K562 treated with DMSO at 1 percent for 24 hours (cell line): ENCODE results near the gene PAFAH1B2. TPM values are rescaled to one million over a fixed set of nuclear protein-coding genes. Genes with fewer than 3 reads are reported as not detected.

ENCODE experiments used
- total RNA-seq: library from RNA; unstranded; fragments of 300-600 nt; gene quantifications from 2 replicates; pipeline ENCODE4 v1.2.3, GENCODE V29; 2022; ENCODE audit warnings: low read depth; ENCODE audit not compliant: insufficient read depth

PAFAH1B2 gene, protein sequence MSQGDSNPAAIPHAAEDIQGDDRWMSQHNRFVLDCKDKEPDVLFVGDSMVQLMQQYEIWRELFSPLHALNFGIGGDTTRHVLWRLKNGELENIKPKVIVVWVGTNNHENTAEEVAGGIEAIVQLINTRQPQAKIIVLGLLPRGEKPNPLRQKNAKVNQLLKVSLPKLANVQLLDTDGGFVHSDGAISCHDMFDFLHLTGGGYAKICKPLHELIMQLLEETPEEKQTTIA
- 20.1 and 23.8 TPM in 2 replicates for total RNA-seq

DNA sequence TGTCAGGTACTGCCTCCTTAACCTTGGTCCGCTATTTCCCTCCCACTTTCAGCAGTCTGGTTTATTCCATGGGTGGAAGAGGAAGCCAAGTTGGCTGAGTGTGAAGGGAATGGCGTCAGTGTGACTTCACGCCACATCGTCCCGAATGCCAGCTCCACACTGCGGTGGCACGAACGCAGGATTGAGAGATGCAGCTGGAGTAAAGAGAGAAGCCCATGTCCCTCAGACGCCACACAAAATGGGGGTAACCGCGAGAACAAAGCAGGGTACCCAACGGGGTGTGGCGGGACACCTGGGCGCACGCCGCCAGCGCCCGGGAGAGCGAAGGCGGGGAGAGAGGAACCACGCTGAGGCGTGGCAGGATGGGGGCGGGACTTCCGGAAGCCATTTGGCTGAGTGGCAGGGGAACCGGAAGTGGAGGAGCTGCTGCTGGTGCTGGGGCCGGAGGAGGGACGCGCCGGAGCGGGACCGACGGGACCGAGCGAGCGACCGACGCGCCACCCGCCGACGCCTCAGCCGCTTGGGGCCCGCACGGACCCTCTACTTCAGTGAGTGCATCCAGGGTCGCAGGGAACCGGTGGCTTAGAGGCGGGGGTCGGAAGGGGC, at the start of gene PAFAH1B2:
TSS of gene PAFAH1B2 (plus strand) at position 417 of the 606 bp plus-strand sequence. CDS start 8,161 bp downstream, outside the sequence.

DNA sequence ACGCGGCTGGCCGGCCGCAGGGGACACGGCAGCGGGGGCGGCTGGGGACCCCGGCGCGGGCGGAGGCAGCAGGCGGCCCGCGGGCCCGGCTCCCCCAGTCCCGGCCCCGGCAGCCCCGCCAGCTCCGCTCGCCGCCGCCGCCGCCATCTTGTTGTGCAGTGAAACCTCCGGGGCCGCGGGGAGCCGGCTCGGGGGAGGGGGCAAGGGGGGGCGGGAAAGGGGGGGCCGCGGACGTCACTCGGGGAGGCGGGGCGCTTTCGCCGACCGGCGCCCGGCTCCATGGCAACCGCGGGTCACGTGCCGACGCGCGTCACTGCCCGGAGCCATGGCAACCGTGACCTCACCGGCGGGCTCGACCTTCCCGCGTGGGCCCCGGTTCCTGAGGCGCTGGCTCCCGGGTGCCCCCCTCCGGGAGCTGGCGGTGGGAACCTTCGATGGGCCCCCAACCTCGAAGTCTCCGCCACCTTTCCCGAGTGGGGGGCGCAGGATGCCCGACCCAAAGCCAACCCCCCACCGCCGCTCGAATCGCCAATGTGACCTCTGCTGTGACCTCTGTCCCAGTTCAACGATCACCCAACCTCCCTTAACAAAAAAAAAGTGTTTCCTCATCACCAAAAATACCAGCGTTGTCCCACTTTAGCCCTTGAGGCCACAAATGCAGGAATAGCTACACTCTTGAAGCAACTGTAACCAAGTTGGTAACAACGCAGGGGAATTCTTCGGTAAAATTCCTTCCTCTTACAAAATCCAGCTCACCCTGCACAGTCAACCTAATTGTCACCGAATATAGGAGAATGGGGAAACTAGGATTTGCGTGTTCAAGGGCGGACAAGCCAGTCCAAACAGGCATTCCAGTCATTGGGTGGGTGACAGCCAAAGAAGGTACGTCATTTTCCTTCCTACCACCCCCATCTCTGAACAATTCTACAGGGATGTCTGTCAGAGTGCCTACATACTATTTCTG, 45.5 kb upstream of the PAFAH1B2 start, which contains the start of gene SIK3:
TSS of gene SIK3 (minus strand) at position 160 of the 964 bp plus-strand sequence. CDS start at position 147, 13 bp downstream.

DNA sequence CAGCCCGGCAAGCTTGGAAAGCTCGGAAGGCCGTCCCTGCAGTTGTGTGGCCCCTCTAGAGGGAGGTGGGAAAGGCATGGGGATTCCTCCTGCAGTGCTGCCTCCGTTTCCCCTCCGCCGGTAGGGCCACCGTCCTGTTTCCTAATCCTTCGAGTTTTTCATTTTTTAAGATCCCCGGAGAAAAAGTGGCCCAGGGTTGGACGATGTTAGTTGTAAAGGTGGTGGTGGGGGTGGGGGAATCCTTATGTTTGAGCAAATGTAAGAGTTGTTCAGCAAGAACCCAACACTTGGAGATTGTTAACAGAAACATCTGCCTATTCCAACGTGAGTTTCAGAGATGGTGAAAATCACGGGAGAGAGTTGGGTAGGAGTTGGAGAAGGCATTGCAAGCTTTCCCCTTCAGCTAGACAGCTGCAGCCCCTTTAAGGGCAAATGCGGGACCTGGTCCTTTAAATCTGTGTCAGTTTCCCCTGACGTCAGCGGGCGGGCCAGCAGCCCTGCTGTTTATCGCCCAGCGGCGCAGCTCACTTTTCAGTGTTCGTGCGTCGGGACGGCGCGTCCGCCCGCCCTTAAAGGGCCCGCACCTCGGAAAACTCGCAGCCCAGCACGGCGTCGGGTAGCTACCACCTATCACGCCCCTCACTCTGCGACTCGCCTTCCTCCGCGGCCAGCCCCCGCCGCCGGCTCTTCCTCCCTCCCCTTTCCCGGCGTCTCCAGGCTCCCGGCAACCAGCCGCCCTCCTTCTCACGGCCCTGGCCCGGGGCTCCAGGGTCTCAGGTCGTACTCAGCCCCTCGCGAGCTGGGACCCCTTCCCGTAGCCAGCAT, 34.3 kb downstream of the PAFAH1B2 start, which contains the start of gene SIDT2:
TSS of gene SIDT2 (plus strand) at position 534 of the 825 bp plus-strand sequence. CDS start 521 bp downstream, outside the sequence.

DNA sequence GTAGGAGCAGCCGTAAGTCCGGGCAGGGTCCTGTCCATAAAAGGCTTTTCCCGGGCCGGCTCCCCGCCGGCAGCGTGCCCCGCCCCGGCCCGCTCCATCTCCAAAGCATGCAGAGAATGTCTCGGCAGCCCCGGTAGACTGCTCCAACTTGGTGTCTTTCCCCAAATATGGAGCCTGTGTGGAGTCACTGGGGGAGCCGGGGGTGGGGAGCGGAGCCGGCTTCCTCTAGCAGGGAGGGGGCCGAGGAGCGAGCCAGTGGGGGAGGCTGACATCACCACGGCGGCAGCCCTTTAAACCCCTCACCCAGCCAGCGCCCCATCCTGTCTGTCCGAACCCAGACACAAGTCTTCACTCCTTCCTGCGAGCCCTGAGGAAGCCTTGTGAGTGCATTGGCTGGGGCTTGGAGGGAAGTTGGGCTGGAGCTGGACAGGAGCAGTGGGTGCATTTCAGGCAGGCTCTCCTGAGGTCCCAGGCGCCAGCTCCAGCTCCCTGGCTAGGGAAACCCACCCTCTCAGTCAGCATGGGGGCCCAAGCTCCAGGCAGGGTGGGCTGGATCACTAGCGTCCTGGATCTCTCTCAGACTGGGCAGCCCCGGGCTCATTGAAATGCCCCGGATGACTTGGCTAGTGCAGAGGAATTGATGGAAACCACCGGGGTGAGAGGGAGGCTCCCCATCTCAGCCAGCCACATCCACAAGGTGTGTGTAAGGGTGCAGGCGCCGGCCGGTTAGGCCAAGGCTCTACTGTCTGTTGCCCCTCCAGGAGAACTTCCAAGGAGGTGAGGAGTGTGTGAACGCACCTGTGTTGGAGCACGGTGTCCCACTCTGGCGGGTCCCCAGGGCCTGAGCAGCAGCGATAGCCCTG, 55.2 kb downstream of the PAFAH1B2 start, which contains the start of gene TAGLN:
TSS of gene TAGLN (plus strand) at position 318 of the 863 bp plus-strand sequence. CDS start 3,644 bp downstream, outside the sequence.

Other genes starting within 250 kb of the PAFAH1B2 start
- gene SIK3, start 45.9 kb upstream of the PAFAH1B2 start, total RNA-seq: 9.5 and 10.7 TPM in 2 replicates
- gene SIDT2, start 34.5 kb downstream of the PAFAH1B2 start, total RNA-seq: 26.6 and 30.2 TPM in 2 replicates
- gene TAGLN, start 55.1 kb downstream of the PAFAH1B2 start, total RNA-seq: 7.4 and 8.8 TPM in 2 replicates
- 15.6 and 16.1 TPM in 2 replicates for gene PCSK7, start 87.8 kb downstream of the PAFAH1B2 start, total RNA-seq
- 9.7 and 11.2 TPM in 2 replicates for gene RNF214, start 88.4 kb downstream of the PAFAH1B2 start, total RNA-seq
- 2.4 and 4.2 TPM in 2 replicates for gene BACE1-AS, start 147.1 kb downstream of the PAFAH1B2 start, total RNA-seq
- gene BACE1, start 172.0 kb downstream of the PAFAH1B2 start, total RNA-seq: 0.57 and 0.83 TPM in 2 replicates
- gene CEP164, start 183.6 kb downstream of the PAFAH1B2 start, total RNA-seq: 16.6 and 18.2 TPM in 2 replicates